Measurements from ENCODE around the gene EIPR1.

DNA sequence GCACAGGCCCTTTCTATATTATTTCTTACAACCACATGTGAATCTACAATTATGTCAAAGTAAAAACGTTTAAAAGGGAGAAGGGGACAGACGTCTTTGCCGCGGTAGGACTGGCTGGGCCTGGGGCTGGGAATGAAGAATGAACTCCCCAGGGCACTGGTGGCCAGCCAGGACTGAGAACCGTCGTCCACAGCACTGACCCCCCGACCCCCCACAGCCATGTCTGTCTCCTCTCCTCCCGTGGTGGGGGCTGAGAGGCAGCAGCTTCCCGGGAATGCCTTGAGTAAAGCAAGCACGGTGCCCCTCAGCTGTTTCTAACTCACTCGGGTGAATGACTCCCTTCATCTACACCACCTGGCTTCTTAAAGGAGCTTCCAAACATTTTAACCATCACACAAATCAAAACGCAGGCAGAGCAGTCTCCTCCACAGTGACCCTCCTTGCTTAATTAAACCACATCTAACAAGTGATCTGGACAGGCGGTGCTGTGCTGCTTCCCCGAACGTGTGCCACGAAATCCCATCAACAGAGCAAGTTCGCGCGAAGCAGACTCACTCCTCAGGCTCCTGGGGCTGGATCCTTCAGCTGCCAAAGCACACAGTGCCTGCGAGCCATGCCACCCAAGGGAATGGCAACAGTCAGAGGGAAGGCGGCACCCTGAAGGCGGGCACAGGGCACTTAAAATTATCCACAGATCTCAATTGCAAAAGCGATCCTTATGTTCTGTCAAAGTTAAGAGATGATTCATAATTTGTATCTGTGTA, 217.7 kb downstream of the EIPR1 start:
- TF ChIP-seq, protein P1, sequence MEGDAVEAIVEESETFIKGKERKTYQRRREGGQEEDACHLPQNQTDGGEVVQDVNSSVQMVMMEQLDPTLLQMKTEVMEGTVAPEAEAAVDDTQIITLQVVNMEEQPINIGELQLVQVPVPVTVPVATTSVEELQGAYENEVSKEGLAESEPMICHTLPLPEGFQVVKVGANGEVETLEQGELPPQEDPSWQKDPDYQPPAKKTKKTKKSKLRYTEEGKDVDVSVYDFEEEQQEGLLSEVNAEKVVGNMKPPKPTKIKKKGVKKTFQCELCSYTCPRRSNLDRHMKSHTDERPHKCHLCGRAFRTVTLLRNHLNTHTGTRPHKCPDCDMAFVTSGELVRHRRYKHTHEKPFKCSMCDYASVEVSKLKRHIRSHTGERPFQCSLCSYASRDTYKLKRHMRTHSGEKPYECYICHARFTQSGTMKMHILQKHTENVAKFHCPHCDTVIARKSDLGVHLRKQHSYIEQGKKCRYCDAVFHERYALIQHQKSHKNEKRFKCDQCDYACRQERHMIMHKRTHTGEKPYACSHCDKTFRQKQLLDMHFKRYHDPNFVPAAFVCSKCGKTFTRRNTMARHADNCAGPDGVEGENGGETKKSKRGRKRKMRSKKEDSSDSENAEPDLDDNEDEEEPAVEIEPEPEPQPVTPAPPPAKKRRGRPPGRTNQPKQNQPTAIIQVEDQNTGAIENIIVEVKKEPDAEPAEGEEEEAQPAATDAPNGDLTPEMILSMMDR (IDR thresholded peaks at IDR 0.05; ENCODE audit: poor library complexity, severe bottlenecking) = no peak
- TF ChIP-seq TAF1 (IDR thresholded peaks at IDR 0.05; ENCODE audit: low read depth) = no peak
- TF ChIP-seq EZH2 (IDR thresholded peaks at IDR 0.05; ENCODE audit: borderline replicate concordance, insufficient read depth, low read length, poor library complexity, severe bottlenecking) = no peak
- TF ChIP-seq RAD21 (conservative IDR thresholded peaks at IDR 0.05) = no peak
- TF ChIP-seq, protein P2, sequence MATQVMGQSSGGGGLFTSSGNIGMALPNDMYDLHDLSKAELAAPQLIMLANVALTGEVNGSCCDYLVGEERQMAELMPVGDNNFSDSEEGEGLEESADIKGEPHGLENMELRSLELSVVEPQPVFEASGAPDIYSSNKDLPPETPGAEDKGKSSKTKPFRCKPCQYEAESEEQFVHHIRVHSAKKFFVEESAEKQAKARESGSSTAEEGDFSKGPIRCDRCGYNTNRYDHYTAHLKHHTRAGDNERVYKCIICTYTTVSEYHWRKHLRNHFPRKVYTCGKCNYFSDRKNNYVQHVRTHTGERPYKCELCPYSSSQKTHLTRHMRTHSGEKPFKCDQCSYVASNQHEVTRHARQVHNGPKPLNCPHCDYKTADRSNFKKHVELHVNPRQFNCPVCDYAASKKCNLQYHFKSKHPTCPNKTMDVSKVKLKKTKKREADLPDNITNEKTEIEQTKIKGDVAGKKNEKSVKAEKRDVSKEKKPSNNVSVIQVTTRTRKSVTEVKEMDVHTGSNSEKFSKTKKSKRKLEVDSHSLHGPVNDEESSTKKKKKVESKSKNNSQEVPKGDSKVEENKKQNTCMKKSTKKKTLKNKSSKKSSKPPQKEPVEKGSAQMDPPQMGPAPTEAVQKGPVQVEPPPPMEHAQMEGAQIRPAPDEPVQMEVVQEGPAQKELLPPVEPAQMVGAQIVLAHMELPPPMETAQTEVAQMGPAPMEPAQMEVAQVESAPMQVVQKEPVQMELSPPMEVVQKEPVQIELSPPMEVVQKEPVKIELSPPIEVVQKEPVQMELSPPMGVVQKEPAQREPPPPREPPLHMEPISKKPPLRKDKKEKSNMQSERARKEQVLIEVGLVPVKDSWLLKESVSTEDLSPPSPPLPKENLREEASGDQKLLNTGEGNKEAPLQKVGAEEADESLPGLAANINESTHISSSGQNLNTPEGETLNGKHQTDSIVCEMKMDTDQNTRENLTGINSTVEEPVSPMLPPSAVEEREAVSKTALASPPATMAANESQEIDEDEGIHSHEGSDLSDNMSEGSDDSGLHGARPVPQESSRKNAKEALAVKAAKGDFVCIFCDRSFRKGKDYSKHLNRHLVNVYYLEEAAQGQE (IDR thresholded peaks at IDR 0.05; ENCODE audit: borderline replicate concordance) = no peak
- no peak for TF ChIP-seq POLR2AphosphoS5 (IDR thresholded peaks at IDR 0.05)
- no peak for TF ChIP-seq EP300 (conservative IDR thresholded peaks at IDR 0.05; ENCODE audit: poor library complexity, severe bottlenecking)

Data from neural cell (in vitro differentiated cells).